HG03025 (cell line): ENCODE data around the gene MEGF6.

Experiments
- ATAC-seq: cut with Tn5 transposase; IDR thresholded peaks from one replicate; pipeline ENCODE4 v1.9.1; 2021; ENCODE audit warnings: mild to moderate bottlenecking, moderate library complexity; ENCODE audit not compliant: unreplicated experiment, low FRiP score

Gene MEGF6

DNA sequence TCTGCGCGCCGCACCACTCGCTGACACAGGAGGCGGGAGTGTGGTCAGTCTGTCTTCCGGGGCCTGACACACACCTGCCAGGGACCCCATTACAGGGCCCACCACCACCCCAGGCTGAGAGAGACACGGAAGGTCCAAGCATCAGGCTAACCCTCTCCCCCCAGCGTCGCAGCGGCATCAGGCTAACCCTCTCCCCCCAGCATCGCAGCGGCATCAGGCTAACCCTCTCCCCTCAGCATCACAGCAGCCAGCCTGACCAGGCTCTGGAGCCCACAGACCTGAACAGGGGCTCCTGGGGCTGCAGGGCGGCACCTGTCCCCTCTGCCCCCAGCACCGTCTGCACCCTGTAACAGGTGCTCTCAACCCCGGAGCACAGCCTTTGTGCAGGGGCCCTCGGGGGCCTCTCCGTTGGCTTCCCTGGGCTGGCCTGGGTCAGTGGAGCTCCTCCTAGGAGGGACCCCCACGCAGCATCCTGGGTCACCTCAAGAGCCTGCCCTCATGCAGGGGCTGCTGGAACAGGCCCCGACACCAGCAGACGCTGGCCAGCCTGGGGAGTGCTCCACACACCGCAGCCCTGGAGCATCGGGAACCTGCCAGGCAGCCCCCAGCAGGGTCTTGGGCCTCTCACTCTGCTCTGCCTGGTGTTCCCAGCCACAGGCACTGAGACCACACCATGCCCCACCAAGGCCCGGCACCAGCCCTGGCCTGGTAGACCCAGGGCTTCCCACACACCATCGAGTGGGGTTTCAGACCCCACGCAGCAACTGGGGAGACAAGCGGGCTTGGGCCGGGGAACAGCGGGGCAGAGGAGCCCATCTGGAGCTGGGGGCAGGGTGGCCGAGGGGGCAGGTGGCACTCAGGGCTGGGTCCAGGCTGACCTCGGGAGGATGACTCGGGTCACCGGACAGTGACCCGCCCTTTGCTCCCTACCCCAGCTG lies 67.0 kb downstream of the MEGF6 start:
- no peak for ATAC-seq

DNA sequence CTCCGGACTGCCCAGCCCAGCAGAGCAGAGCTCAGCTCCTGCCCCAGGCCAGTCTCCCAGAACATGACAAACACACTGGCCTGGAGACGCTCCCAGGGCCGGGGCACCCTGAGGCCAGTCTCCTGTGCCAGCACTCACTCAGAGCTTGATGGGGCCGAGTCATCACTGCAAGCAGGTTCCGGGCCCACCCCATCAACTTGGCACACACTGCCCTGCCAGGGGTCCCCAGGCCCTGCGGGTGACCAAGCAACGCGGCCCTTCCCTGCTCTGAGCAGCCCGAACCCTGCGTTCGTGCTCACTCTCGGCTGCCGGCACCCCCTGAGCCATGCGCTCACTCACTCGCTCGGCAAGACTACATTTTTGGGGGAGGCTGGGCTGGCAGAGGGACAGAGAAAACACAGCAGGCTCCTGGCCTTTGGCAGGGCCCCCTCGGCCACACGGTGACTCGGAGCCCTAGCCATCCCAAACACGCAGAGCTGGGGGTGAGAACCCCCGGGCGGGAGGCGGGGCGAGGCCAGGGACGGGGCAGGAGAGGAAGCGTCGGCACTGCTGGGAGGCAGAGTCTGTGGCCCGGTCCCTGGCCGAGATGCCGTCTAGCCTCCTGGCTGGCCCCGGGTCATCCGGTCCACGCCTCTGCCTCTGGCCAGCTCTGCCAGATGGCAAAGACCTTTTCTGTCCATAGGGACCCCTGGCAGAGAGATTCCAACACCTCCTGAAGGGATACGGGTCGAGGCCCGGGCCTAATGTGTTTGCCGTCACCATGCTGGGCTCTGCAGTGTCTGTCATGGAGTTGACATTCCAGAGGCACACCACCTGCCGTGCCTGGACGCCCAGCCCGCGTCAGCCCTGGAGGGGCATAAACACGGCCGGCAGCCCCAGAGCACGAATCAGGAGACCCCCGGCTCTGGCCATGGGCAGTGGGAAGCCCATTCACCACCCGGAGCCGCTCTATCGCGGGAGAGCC lies 68.0 kb downstream of the MEGF6 start:
- ATAC-seq = no peak

DNA sequence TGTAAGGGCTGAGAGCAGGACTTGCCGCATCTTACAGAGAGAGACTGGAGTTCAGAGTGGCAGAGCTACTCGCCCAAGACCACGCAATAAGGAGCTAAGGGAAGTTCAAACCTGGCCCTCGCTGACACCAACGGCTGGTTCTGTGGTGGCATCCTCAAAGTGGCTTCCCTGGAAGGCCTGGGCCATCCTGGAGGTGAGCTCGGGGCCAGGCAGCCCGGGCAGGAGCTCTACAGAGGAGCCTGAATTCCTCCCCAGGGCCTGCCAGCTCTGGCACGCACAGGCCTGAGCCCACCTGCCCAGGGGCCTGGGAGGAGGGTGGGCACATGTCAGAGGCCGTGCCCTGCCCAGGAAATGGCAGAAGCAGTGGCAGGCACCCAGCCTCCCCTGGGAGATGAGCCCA lies 68.6 kb downstream of the MEGF6 start:
- no peak for ATAC-seq

DNA sequence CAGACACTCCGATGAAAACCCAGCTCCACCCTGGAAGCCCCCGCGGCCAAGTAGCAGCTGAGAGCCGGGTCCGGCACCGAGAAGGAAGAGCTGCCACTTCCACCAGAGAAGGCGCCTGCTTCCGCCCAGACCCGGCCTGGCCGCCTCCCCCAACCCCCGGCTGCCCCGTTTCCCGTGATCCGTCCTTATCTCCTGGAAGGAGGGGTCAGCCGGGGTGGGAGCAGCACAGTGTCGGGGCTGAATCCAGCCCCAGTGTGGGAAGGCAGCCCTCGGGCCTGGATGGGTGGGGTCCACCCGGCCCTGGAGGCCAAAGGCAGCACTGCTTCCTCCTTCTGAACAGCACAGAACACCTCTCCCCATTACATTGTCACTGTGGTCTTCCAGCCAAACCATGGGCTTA lies 69.4 kb downstream of the MEGF6 start:
- no peak for ATAC-seq

DNA sequence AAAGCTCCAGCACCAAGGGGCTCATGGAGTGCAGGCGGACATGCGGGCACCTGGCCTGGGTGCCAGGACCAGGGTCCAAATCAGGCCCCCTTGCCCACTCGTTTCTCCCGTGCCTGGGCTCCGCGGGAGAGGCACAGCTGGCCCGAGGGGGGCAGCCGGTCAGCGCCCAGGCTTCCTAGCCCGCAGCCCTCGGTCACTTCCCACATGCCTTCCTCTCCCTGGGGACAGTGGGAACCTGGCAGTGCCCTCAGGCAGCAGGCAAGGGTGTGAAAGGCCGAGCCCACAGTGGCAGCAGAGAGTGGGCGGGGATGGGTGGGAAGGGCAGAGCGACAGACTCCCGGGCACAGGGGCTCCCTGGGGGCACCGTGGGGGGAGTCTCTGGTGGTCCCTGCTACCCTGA lies 69.8 kb downstream of the MEGF6 start:
- ATAC-seq = no peak

DNA sequence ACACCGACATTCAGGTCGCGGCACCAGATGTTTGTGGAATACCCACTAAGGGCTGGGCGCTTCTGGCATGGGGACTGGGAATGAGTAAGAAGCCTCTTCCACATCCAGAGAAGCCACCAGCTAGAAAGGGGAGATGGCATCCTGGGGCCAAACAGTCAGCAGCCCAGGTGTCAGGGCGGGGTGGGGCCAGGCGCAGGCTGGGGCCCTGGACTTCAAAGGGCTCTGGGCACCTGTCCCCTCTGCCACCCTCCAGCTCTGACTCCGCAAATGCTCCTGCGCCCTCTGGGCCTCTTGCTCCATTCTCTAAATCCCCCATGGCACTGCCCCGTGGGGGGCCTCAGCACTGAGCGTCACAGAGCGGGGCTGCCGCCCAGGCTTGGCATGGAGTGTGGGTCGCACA lies 70.4 kb downstream of the MEGF6 start:
- no peak for ATAC-seq

DNA sequence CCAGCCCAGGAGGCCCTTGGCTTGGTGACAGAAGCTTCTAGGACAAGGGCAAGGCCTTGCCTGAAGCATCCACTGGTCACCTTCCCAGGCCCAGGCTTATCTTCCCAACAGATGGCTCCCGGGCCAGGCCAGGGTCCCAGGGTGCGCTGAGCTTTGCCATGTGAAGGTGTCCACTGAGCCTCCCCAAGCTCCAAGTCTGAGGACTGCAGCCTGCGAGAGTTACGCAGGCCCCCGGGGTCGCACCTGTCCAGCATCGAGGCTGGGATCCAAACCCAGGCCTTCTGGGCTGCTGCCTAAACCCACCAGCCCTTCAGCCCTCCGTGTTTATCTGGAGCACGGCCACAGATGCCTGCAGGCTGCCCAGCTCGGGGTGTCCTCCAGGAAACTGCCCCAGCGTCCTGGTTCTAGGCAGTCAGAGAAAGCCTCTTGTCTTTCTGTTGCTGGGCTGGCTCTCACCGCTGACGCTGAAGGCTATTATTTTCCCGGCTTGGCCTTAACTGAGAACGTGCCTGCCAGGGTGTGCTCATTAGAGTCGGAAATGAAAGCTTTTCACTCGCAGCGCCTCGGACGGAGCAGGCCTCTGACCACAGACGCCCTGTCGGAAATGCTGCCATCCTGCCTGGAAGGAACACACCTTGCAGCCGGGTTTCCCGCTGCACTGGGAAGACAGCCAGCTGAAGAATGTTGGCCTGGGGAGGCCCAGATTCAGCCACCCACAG lies 71.4 kb downstream of the MEGF6 start:
- no peak for ATAC-seq

DNA sequence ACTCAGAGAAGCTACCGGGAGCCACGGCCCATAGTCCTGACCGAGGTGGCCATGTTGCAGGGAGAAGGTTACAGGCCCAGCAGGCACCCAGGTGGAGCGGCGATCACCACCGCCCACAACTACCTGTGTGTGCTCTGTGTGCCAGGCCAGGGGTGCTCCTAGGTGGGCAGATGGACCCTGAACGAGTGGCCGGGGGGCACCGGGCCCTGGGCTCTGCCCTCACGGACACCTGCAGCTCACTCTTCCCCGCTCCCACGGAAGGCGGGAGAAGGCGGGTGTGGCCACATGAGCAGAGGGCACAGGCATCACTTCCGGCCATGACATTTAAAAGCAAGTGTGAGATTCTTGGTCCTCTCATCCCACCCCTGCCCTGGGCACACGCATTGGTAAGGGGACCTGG lies 73.9 kb downstream of the MEGF6 start:
- ATAC-seq = no peak

DNA sequence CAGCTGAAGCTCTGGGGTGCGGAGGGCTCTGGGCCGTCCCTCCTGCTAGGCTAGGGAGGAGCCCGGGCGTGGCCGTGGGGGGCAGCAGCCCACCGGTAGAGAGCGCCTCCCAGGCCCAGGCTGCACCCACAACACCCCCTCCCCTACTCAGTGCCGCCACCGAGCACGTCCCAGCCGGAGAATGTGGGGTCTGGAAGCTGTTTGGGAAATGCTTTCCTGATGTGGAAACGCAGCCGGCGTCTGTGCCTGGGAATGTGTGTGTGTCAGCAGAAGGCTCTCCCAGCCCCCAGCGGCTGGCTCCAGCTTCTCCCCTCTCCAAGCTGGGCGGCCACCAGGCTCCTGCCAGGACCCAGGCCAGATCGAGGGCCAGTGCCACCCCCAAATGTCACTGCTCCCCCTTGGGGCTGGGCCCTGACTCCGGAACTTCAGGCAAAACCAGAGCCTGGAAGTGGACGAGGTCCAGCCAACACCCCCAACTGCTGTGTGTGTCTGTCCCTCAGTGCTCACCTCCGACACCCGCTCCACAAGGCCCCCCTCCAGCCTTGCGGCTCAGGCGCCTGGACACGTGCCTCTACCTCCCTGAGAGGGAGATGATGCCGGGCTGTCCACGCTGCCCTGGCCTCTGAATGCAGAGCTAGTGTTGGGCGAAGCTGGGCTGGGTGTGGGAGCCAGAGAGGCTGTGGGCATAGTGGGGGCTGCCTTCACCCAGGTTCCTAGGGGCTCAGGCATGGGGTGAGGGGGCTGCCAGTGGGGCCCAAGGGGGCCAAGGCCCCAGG lies 74.7 kb downstream of the MEGF6 start:
- no peak for ATAC-seq

DNA sequence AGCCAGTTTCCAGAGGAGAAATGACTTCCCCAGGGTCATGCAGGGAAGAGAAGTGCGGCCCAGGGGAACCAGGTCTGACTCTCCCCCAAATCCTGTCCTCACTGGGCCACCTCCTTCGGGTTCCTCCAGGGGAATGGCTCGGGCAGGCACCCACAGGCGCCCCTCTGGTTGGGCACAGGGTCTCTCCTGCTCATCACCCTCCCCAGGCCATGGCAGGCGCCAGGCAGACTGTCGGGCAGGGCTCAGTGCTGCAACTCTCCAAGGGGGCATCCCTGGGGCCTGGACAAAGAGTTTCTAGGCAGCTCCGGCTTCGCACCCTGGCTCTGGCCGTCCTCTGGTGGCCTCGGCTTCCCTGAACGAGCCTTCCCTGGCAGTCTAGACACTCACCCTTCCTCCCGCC lies 75.6 kb downstream of the MEGF6 start:
- no peak for ATAC-seq

DNA sequence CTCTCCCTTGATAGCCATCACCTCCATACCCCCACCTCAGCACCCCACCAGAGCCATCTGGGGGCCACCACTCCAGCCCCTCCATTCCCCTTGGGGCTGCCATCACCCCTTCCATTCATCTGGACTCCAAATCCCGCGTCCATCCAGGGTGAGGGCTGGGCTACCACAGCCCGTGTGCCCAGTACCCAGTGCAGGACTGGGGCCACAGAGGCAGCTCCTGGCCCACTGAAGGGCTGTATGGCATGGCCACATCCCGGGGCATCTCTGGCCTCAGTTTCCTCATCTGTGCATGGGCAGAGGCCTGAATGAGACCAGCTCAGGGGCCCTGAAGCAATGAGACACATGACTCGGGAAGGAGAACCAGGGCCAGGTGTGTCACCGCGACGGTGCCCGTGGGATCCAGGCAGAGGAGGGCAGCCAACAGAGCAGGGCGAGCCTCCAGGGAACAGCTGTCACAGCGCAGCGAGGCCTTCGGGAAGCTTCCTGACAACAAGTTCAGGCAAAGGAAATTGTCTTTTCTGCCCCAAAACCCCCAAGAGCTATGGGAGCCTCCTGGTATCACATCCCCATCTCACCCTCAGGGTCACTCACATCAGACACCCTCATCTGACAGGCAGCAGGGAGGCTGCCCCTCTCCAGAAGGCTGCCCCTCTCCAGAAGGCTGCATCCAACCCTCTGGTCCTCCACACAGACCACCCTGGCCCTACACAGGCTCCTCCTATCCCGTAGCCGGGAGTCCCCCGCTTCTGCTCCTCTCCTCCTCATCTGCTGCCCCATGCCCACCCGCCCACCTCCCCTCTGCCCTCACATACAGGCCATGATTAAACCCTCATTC lies 76.3 kb downstream of the MEGF6 start:
- no peak for ATAC-seq

DNA sequence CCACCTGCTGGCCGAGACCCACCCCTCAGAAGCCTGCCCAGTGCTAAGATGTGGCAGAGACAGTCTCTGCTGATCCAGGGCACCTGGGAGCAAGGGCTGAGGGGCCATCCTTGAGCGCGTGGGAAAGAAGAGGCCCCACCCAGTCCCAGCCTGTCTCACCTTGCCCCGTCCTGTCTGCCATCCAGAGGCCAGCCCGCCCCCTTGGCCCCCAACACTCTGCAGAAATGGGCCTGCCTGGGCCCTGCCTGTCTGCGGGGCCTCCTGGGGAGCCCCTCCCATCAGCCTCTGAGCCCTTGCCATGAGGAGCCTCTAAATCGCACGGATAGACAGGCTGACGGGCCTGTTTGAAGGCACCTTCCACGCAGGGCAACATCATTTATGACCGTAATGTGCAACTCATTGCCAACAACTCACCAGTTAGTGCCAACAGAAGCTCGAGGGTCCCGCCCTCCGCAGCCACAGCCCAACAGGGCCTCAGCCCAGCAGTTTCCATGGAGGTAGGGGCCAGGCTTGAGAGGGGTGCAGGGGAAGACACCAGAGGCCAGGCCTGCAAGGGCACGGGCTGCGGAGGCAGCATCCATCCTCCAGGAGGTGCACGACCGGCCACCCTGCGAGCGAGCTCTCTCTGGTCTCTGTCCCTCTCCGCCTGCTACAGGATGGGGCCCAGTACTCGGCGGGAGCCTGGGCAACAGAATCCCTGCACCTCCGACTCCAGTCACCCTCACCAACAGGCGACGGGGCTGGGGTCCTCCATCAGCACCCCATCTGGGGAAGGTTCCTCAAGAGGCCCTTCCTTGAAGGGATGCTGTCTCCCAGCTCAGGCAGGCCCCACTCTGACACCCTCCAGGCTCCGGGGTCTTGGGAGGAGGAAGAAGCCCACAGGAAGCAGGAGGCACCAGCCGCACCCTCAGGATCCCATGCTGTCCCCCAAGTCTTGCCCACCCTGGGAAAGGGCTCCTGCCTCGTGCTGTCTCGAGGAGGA lies 78.0 kb downstream of the MEGF6 start:
- ATAC-seq = no peak

DNA sequence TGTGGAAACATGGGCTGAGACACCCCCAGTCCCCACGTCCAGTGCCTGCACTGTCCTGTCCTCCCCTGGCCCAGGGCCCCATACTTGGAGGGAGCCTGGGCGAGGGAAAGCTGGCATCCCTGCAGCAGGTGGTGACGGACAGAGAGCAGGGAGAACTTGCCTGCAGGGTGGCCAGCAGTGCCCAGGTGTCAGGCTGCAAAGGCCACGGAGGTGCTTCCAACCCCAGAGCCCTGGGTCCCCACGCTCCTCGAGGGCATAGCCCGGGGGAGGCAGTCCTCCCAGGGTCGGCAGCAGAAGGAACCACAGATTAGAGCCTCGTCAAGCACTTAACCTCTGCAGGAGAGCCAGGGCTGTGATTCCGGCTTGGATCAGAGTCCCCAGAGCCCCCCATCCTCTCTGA lies 79.4 kb downstream of the MEGF6 start:
- ATAC-seq = no peak

DNA sequence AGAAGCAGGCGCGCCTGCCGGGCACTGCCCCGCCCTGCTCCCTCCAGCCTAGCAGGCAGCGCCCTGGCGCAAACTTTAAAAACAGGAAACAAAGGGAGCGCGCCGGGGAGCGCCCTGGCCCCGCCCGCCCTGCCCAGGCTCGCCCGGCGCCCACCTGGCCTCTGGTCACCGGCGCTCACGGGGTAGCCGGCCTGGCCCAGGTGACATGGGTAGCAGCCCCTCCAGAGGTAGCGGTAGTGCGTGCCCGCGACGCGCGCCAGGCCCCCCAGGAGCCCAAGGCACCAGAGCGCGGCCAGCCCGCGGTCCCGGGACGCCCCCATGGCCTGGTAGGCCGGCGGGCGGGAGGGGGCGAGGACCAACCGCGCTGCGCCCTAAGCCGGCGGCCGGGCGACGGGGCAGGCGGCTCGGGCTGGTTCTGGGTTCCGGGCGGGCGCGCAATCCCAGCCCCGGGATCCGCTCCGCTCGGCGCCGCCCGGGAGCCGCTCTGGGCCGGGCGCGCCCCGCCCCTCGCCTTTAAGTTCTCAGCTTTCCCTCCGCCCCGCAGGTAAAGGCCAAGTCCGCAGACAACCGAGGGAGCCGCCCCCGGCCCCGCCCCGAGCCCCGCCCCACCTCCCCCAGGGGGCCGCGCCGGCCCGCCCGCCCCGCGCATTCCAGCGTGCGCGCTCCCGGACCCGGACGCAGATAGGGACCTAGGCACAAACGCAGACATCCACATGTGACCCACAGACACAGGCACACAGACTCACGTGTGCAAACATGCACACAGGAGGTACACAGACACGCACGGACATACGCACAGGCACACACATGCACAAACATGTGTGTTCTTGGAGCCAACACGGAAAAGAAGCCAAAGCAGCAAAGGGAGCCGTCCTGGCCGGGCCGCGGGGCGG lies 80.1 kb downstream of the MEGF6 start:
- no peak for ATAC-seq

DNA sequence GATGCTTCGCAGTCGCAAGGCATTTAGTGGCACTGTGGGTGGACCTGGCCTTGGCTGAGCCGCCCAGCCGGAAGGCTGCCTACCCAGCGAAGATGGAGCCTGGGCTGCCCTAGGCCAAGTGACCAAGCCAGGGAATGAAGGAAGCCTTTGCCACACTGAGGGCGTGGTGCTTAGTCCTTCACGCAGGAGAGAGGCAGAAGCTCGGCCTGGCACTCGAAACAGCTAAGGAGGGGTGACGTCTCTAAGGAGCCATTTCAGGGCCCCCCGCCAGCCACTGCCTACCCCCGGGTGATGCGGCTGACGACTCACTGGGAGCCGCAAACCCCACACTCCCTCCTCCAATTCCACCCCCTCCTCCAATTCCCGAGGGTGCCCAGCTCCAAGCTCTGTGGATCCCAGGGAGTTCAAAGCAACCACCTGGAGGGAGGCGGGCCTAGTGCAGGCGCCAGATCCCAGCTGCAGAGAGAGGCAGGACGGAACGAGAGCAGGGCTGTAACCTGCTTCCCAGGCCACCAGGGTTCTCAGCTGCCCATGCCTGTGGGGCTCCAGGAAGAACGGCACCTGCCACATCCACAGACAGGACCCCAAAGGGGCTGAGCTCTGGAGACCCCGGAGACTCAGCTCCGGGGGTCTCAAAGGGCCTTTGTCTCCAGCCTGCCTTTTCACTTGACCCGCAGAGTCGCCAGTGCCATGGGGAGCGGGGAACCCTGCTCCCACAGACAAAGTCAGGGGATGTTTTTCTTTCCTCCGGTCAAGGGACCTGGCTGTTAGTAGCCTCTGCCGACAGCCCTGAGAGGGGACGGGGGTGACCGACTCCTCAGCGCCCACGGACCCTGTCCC lies 81.0 kb downstream of the MEGF6 start:
- ATAC-seq = no peak

DNA sequence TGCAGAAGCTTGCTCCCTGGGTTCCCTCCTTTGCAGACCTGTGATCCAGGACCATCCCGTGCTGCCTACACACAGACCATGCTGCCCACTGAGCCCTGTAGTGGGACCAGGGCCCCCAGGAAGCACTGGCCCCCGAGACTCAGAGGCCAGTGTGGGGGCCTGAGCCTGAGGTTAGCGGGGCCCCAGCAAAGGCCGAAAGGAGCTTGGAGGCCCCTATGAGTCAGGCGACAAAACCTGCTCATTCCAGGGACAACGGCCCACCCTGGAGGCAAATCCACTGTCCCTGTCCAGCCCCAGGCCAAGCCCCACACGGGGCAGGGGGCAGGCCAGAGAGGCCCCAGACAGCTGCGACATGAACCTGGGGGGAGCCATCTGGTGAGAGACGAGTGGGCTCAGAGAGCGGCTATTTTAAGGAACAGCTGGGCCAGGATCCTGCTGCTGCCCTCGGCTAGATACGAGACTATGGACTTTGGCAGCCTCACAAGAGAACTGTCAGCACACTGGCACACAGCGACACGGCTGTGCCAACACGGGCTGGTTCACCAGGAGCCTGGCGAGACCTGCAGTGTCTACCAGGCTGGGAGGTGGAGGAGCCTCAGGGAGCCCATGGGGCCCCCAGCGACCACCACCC lies 82.1 kb downstream of the MEGF6 start:
- ATAC-seq = no peak
